Activated CD4-positive, CD25-positive, alpha-beta regulatory T cell (primary cell): Measurements from ENCODE around the gene ABCF3.

Source experiments
- DNase-seq, 4 experiments: peaks; one replicate each; lab custom pipeline; 2025; lab: John Stamatoyannopoulos, UW

Gene ABCF3

DNA sequence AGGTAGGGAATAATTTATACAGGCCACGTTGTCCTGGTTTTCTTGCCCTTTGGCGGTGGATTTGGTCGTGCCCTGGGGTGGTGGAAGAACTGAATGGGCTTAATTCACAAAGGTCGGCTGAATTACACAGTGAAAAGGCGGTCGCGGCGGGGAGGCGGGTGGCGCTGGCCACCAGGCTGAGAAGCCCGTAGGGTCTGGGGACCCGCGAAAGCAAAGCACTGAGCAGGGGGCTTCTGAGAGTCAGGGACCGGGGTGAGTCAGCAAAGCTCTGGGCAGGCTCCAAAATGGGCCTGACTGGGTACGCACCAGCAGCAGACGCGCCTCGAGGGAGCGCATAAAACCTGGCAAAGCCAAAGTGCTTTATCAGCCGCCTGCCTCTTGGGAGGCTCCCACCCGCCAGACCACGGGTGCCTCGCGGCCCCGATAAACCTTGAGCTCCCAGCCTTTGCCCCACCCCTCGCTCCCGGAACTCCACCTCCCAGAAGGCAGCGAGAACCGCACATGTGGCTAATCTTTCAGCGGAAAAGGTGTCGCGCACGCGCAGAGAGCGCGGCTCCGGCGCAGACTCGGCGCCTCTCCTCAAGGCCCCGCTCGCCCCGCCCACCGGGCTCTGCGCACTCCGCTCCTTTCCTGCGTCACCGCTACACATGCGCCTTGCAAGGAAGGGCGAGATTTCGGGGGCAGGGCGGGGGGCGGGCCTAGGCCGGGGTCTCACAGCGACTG is 377 bp upstream of the ABCF3 start:
- DNase-seq, result peak; percentile 97 to 99 (median 98)

GRCh38 chr3:184186902-184187207 is 856 bp downstream of the ABCF3 start:
- DNase-seq, result no peak

GRCh38 chr3:184188080-184188479 is 2.1 kb downstream of the ABCF3 start:
- no peak for DNase-seq

DNA sequence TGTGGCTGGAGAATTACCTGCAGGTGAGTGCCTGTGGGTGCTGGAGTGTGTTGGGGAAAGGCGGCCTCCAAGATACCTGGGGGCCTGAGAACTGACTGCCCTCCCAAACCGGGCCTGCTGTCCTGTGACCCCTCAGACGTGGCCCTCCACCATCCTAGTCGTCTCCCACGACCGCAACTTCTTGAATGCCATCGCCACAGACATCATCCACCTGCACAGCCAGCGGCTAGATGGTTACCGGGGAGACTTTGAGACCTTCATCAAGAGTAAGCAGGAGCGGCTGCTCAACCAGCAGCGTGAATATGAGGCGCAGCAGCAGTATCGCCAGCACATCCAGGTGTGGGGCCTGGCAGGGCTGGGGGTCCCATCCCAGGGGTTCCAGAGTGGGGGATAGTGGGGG is 3.4 kb downstream of the ABCF3 start:
- no peak for DNase-seq

GRCh38 chr3:184192889-184193288 is 6.9 kb downstream of the ABCF3 start:
- DNase-seq, result no peak

GRCh38 chr3:184193991-184194539 is 8.1 kb downstream of the ABCF3 start:
- DNase-seq, result no peak

DNA sequence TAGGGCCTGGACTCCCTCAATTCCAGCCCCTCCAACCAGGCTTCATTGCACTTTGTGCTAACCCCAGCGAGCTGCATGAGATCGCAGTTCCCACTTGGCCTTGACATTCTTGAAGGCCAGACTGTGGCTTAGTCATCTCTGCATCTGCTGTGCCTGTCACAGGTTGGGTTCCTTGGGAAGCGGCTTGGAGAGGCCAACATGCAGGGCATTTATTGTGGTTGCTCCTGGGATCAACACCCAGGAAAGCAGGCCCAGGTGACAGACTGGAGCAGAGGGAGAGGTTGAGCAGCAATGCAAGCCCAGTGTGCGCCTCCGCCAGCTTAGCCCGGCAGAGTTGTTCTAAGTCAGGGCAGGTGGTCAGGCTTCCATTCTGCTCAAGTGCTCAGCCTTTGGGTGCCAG is 10.5 kb downstream of the ABCF3 start:
- no peak for DNase-seq

DNA sequence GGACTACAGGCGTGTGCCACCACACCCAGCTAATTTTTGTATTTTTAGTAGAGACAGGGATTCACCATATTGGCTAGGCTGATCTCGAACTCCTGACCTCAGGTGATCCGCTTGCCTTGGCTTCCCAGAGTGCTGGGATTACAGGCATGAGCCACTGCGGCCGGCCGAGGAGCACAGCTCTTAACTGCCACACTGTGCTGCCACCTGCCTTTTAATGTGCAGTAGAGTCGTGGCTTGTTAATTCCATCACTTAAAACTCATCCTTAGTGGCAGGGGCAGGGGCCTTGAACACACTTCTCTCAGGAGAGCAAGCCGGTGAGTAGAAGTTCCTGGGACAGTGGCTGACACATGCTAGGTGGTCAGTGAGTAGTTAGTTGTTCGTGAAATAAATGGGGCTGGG is 12.5 kb downstream of the ABCF3 start:
- DNase-seq, result no peak

DNA sequence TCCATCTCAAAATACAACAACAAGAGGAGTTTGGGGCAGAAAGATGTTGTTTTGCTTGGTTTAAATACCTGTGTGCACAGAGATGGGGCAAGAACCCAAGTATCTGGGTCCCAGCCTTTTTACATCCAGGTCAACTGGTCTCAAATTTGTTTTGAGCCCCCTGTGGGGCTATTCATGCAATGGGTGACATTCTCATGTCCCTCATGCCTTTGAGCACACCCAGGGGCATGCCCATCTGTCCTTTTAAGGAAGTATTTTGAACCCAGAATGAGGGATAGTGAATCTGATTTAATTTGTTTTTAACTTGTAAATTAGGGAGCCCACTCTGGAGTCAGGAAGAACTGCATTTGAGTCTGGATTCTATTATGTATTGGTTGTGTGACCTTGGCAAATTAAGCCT is 14.8 kb downstream of the ABCF3 start:
- no peak for DNase-seq

GRCh38 chr3:184203526-184203925 is 17.5 kb downstream of the ABCF3 start:
- no peak for DNase-seq

- no peak for DNase-seq
Observed at GRCh38 chr3:184209146-184209923, 23.3 kb downstream of the ABCF3 start.

DNA sequence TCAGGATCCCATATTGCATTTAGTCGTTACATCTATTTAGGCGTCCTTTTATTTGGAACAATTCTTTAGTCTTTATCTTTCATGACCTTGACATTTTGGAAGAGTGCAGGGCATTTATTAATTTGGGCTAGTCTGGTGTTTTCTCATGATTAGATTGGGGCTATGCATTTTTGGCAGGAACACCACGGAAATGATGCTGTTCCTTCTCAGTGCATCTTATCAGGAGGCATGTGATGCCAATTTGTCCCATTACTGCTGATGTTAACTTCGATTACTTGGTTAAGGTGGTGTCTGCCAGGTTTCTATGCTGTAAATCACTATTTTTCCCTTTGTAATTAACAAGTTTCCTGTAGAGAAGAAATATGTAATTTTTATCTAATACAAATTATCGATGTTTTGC is 25.3 kb downstream of the ABCF3 start:
- DNase-seq, result no peak

DNA sequence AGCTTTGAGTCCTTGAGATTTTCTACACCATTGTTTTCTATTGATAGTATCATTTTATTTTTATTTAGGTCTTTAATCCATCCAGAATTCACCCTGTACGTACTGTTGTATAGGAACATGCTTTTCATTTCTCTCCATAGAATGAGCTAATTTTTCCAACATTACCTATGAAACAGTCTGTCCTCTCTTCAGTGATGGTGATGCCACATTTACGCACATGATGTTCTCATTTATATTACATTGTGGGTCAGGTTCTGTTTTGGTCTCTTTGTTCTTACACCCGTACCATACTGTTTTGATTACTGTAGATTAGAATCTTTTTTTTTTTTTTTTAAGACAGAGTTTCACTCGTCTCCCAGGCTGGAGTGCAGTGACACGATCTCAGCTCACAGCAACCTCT is 25.7 kb downstream of the ABCF3 start:
- DNase-seq, result no peak

- no peak for DNase-seq
Observed at GRCh38 chr3:184218814-184219213, 32.8 kb downstream of the ABCF3 start.

DNA sequence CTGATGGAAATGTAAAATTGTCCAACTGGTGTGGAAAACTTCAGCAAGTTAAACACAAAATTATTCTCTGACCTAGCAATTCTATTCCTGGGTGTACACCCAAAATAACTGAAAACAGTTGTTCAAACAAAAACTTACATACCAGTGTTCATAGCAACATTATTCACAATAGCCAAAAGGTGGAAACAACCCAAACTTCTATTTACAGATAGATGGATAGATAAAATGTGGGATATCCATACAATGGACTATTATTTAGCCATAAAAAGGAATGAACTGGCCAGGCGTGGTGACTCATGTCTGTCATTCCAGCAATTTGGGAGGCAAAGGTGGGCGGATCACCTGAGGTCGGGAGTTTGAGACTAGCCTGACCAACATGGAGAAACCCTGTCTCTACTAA is 36.5 kb downstream of the ABCF3 start:
- DNase-seq, result no peak

DNA sequence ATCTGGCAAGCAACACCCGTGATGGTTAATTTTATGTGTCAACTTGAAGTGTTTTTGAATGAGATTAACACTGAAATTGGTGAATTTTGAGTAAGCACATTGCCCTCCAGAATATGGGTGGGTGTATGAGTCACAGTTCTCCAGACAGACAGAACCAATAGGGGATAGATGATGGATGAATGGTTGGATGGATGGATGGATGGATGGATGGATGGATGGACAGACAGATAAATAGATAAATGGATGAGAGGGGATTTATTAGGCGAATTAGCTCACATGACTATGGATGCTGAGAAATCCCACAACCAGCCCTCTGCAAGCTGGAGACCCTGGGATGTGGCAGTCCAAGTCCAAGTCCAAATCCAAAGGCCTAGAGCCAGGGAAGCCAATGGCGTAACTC is 37.9 kb downstream of the ABCF3 start:
- no peak for DNase-seq

DNA sequence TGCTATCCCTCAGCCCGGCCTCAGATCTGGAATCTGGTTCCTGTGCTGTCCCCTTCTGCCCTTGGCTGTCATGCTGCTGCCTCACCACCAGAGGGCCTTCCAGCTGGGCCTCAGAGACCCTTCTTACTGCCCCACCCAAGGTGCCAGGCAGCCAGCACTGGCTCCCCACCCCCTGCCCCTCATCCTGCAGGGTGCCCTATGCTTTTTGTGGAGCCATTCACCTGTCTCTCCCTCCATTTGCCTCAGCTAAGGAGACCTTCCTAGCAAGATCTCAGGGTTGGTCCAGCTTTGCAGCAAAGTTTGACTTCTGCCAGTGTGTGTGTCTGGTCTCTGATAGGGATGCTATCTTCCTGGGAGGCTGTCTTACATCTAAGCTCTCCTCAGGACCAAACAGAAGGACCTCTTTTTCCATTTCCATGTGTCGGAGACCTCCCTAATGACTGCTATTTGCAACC is 41.5 kb downstream of the ABCF3 start:
- DNase-seq, result no peak

DNA sequence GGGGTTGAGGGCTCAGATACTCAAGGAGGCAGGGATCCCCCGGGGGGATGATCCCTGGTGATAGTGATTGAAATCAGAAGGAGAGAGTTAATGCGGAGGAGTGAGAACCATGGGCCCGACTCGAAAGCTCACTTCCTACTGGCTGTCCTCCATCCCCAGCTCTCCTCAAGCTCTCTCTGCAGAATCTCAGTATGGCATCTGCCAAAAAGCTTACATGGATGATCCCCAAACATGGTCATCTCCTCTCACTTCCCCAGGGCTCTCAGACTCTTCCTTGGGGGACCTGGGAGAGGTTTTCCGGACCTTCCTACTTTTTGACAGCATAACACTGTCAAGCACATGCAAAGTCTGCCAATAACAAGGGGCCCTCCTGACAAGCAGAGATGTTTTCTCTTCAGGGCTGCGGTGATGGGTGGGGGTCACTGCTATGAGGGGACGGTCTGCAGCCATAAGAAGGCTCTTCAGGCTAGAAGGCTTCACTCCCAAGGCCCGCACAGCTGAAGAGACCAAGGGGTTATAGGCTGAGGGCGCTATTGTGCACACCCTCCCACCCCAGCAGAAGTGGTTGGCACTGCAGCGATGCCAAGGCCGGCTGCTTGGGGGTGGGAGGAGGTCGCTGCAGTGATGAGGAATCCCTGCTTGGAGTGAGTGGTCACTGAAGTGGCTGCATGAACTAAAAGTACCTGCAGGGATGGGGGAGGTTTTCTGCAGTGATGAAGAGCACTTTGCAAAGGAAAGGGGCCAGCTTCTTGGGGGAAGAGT is 42.6 kb downstream of the ABCF3 start:
- DNase-seq, result no peak

DNA sequence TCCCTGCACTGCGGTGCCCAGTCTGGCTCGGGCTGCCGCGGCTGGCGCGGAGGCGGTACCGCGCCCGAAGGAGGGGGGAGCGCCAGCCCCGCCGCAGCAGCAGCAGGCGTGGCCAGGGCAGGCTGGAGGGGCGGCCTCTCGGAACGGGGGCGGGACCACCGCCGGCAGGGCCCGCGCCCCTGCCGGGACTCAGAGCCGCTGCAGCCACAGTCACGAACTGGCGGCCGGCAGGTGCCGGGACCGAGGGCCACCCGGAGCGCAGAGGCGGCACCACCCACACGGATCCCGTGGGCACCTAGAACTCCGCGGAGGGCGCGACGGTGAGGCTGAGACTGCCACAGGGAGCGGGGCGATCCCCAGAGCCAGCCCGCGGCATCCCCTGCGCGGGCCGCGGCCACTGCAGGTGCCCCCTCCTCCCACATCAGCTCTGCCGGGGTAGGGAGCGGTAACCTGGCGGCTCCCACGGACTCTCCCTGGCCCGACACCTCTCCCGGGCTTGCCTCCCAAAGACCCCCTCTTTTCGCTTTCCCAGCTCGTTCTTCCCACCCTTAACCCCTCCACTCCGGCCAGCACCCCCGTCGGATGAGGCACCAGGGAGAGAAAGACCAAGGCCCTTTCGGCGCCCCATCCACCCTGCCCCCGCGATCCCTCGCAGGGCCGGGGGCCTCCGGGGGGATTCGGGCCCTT is 43.5 kb downstream of the ABCF3 start, which contains the start of gene VWA5B2:
VWA5B2 (plus strand) TSS at position 192 of the 687 bp plus-strand sequence. CDS start 944 bp downstream, outside the sequence.
- DNase-seq, result peak; percentile 28 to 54 (median 38)

GRCh38 chr3:184230081-184230602 is 44.1 kb downstream of the ABCF3 start:
- DNase-seq, result no peak
